Stomach (tissue), 4 donors: ENCODE results near the gene RAET1G.

Experiments
- POLR2A ChIP-seq, 4 donors: fragments of 450-650 bp; IDR thresholded peaks; one replicate each; pipeline ENCODE4 v1.6.1; 2016; ENCODE audit warnings: antibody characterized with exemption in 4 of 4, control low read depth in 2 of 4, mild to moderate bottlenecking in 1 of 4, moderate library complexity in 1 of 4
- POLR2AphosphoS5 ChIP-seq, 3 donors: sonication (generic); formaldehyde crosslinking; IDR thresholded peaks; one replicate each; pipeline ENCODE4 v1.6.1; 2016; ENCODE audit warnings: antibody characterized with exemption in 3 of 3
- TF ChIP-seq, protein P1 (sequence below), 7 experiments: fragments of 450-650 bp in 4 of 7; fragments of 200-600 bp in 3 of 7; sonication (generic) in 3 of 7; IDR thresholded peaks; one replicate each; pipeline ENCODE4 v1.5.1; 2016 to 2019; ENCODE audit warnings: antibody characterized with exemption in 7 of 7, control low read depth in 2 of 7, mild to moderate bottlenecking in 1 of 7

DNA sequence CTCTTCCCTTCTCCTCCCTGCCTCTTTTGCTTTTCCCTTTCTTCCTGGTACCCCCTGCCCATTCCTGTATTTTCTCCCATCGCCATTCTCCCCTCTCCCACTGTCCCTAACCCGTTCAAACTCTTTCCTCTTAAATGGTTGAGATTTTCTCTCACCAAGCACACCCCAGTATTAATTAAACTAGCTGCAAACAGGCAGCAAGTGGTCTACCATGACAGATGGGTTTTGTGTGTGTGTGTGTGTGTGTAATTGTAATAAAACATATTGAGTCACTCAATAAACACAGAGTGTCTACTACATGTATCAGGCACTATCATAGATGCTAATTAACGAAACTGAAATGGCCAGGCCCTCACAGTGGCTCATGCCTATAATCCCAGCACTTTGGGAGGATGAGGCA is 31.7 kb downstream of the RAET1G start:
- no peak for TF ChIP-seq POLR2A (IDR thresholded peaks at IDR 0.05)
- TF ChIP-seq POLR2AphosphoS5 (IDR thresholded peaks at IDR 0.05), result no peak
- TF ChIP-seq, protein P1, sequence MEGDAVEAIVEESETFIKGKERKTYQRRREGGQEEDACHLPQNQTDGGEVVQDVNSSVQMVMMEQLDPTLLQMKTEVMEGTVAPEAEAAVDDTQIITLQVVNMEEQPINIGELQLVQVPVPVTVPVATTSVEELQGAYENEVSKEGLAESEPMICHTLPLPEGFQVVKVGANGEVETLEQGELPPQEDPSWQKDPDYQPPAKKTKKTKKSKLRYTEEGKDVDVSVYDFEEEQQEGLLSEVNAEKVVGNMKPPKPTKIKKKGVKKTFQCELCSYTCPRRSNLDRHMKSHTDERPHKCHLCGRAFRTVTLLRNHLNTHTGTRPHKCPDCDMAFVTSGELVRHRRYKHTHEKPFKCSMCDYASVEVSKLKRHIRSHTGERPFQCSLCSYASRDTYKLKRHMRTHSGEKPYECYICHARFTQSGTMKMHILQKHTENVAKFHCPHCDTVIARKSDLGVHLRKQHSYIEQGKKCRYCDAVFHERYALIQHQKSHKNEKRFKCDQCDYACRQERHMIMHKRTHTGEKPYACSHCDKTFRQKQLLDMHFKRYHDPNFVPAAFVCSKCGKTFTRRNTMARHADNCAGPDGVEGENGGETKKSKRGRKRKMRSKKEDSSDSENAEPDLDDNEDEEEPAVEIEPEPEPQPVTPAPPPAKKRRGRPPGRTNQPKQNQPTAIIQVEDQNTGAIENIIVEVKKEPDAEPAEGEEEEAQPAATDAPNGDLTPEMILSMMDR (IDR thresholded peaks at IDR 0.05), result no peak
